Osteocyte (in vitro differentiated cells): ENCODE data around the gene SPATA33. TPM values are rescaled to one million over a fixed set of nuclear protein-coding genes. Genes with fewer than 3 reads are reported as not detected.
"Not testable (repeated sequence)": the region's sequence is repeated elsewhere in the genome, so short reads cannot be mapped to it uniquely, and the experiment has no call there.

ENCODE experiments used
- DNase-seq: peaks from one replicate; pipeline ENCODE4 v3.0.0; 2021; ENCODE audit warnings: mixed read lengths; ENCODE audit not compliant: unreplicated experiment; ENCODE audit errors: extremely low spot score
- H3K27ac Mint-ChIP-seq: one replicate; pipeline ENCODE4 v1.8.0; 2021; ENCODE audit warnings: mild to moderate bottlenecking, mixed read lengths; ENCODE audit not compliant: unreplicated experiment
- H3K27me3 Mint-ChIP-seq: one replicate; pipeline ENCODE4 v1.8.0; 2021; ENCODE audit warnings: mixed read lengths; ENCODE audit not compliant: unreplicated experiment
- H3K36me3 Mint-ChIP-seq: one replicate; pipeline ENCODE4 v1.8.0; 2021; ENCODE audit warnings: mixed read lengths; ENCODE audit not compliant: unreplicated experiment
- H3K4me1 Mint-ChIP-seq: one replicate; pipeline ENCODE4 v1.8.0; 2021; ENCODE audit warnings: mixed read lengths; ENCODE audit not compliant: unreplicated experiment
- H3K4me3 Mint-ChIP-seq: one replicate; pipeline ENCODE4 v1.8.0; 2021; ENCODE audit warnings: mild to moderate bottlenecking, moderate library complexity, mixed read lengths; ENCODE audit not compliant: unreplicated experiment
- H3K9me3 Mint-ChIP-seq: one replicate; pipeline ENCODE4 v1.8.0; 2021; ENCODE audit warnings: mixed read lengths; ENCODE audit not compliant: unreplicated experiment
- total RNA-seq: library from RNA; stranded (reverse); gene quantifications from 2 replicates; pipeline ENCODE4 v1.2.1, GENCODE V29; 2021
- TF ChIP-seq, protein P1 (sequence below): fragments of 200-600 bp; sonication (generic); IDR thresholded peaks from 2 replicates; pipeline ENCODE4 v1.5.0; 2021; ENCODE audit warnings: antibody characterized with exemption, mild to moderate bottlenecking, moderate library complexity

Gene SPATA33
- total RNA-seq, 1 donor from 2014 or later: 18.3 TPM

DNA sequence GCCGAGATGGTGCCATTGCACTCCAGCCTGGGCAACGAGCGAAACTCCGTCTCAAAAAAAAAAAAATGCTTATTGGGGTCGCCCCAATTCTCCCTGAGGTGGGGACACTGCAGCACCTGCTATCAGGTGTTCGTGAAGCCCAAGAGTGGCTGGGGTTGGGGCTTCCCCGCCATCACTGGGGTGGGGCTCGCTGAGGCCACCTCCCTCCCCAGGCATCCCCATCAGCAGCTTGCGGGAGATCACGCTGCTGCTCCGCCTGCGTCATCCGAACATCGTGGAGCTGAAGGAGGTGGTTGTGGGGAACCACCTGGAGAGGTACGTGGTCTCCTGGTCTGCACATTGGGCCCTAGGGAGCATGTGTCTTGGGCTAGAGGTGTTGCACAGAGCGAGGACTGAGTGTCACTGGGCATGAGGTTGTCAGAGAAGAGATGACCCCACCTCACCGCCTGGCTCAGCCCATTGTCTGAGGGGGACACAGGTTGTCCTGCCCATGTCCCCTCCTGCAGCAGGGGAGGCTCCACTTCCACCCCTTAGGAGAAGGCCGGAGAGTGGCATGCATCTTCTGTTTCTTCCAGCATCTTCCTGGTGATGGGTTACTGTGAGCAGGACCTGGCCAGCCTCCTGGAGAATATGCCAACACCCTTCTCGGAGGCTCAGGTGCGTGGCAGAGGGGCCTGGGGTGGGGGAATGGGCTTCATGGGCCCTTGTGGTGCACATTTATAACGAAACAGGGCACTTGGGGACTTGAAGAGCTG lies 33.8 kb downstream of the SPATA33 start:
- no peak for DNase-seq
- Mint-ChIP-seq H3K27ac (no peak overlapping the region), H3K4me3 (no peak overlapping the region), H3K36me3 (peaks cover 19% of the 10 kb centered on the region), H3K9me3 (no peaks in the 10 kb centered on the region), H3K4me1 (peaks cover 12% of the 10 kb centered on the region), H3K27me3 (no peaks in the 10 kb centered on the region)
- TF ChIP-seq, protein P1, sequence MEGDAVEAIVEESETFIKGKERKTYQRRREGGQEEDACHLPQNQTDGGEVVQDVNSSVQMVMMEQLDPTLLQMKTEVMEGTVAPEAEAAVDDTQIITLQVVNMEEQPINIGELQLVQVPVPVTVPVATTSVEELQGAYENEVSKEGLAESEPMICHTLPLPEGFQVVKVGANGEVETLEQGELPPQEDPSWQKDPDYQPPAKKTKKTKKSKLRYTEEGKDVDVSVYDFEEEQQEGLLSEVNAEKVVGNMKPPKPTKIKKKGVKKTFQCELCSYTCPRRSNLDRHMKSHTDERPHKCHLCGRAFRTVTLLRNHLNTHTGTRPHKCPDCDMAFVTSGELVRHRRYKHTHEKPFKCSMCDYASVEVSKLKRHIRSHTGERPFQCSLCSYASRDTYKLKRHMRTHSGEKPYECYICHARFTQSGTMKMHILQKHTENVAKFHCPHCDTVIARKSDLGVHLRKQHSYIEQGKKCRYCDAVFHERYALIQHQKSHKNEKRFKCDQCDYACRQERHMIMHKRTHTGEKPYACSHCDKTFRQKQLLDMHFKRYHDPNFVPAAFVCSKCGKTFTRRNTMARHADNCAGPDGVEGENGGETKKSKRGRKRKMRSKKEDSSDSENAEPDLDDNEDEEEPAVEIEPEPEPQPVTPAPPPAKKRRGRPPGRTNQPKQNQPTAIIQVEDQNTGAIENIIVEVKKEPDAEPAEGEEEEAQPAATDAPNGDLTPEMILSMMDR: no peak

DNA sequence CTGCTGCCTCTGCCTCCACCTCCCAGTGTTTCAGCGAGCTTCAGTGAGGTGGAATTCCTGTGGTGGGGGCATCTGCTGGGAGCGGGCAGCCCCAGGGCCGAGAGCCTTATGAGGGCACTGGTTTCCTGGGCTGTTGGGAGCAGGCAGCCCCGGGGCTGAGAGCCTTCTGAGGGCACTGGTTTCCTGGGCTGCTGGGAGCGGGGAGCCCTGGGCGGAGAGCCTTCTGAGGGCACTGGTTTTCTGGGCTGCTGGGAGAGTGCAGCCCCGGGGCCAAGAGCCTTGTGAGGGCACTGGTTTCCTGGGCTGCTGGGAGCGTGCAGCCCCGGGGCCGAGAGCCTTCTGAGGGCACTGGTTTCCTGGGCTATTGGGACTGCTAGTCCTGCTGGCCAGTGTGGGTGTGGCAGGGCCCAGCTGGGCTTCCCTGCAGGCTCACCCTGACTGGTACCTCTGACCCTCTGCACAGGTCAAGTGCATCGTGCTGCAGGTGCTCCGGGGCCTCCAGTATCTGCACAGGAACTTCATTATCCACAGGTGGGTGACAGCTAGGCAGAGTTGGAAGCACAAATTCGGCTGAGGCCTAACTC lies 34.4 kb downstream of the SPATA33 start:
- Mint-ChIP-seq H3K27me3 (no peaks in the 10 kb centered on the region), H3K4me1 (peaks cover 10% of the 10 kb centered on the region), H3K9me3 (no peaks in the 10 kb centered on the region), H3K36me3 (peaks cover 19% of the 10 kb centered on the region), H3K4me3 (no peak overlapping the region), H3K27ac (no peak overlapping the region)
- TF ChIP-seq, protein P1: no peak
- no peak for DNase-seq

DNA sequence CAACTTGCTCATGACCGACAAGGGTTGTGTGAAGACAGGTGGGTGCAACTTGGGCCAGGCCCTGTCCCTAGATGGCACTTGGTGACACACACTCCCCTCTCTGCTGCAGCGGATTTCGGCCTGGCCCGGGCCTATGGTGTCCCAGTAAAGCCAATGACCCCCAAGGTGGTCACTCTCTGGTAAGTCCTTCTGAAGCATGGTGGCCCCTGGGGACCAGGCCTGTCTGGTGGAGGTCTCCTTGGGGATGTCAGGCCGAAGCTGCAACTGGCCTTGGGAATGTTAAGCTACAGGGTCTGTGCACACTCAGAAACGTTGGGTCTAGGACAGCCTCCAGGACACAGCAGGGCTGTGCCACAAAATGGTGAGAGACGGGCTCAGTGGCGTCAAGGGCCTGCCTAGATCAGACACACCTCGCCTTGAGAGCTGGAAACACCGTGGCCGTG lies 35.7 kb downstream of the SPATA33 start:
- DNase-seq: no peak
- H3K27me3 Mint-ChIP-seq: no peaks in the 10 kb centered on the region
- no peaks in the 10 kb centered on the region for H3K9me3 Mint-ChIP-seq
- TF ChIP-seq, protein P1: no peak
- no peak overlapping the region for H3K27ac Mint-ChIP-seq
- H3K4me1 Mint-ChIP-seq: no peaks in the 10 kb centered on the region
- no peak overlapping the region for H3K4me3 Mint-ChIP-seq
- peaks cover 19% of the 10 kb centered on the region for H3K36me3 Mint-ChIP-seq

DNA sequence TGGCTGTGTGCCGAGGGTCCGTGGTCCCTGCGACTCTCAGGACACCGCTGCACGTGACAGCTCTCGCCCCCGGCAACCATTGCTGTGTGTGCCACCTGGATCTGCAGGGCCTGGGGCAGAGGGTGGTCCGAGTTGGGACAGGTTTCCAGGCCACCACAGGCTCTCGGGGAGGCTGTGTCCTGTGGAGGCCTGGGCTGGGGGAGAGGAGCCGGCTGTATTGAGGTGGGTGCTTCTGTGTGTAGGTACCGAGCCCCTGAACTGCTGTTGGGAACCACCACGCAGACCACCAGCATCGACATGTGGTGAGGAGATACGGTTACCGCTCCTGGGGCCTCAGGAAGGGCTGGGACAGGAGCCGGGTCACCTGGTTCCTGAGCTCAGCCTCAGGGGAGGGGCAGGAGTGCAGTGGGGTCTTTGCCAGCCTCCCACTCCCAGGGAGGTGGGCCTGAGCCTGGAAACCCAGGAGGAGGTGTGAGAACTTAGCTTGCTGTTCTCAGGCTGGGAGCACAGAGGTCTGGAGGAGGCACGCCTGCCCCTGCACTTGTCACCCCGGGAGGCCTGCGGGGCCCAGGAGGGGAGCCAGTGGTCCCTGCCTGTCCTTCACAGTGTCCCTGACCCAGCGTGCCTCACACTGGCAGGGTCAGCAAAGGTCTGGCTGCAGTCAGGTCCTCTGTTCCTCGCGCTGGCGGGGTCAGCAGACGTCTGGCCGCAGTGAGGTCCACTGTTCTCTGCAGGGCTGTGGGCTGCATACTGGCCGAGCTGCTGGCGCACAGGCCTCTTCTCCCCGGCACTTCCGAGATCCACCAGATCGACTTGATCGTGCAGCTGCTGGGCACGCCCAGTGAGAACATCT lies 36.5 kb downstream of the SPATA33 start:
- H3K27me3 Mint-ChIP-seq: no peaks in the 10 kb centered on the region
- H3K4me1 Mint-ChIP-seq: peaks cover under 1% of the 10 kb centered on the region
- TF ChIP-seq, protein P1: no peak
- no peaks in the 10 kb centered on the region for H3K9me3 Mint-ChIP-seq
- no peak for DNase-seq
- H3K36me3 Mint-ChIP-seq: peaks cover 19% of the 10 kb centered on the region
- H3K27ac Mint-ChIP-seq: no peak overlapping the region
- H3K4me3 Mint-ChIP-seq: no peak overlapping the region

GRCh38 chr16:89694784-89695085 lies 37.1 kb downstream of the SPATA33 start:
- not testable (repeated sequence) for H3K27ac Mint-ChIP-seq, H3K27me3 Mint-ChIP-seq, H3K9me3 Mint-ChIP-seq, H3K4me1 Mint-ChIP-seq, DNase-seq, H3K4me3 Mint-ChIP-seq
- H3K36me3 Mint-ChIP-seq: peaks cover 19% of the 10 kb centered on the region
